HEK293 (cell line): ENCODE data around the gene CPNE5.

Experiments used
- CTCF ChIA-PET: fragments of 350-600 bp; formaldehyde crosslinking; extraction: SDS; loops from one replicate; lab custom pipeline; 2021; ENCODE audit warnings: antibody characterized with exemption; lab: Yijun Ruan, JAX
- POLR2A ChIA-PET: fragments of 300-600 bp; formaldehyde crosslinking; extraction: SDS; loops from one replicate; lab custom pipeline; 2020; ENCODE audit warnings: antibody characterized with exemption, inconsistent platforms; lab: Yijun Ruan, JAX
- H3K27ac ChIP-seq: fragments of 200-500 bp; sonication (Bioruptor generic); 2 replicates; pipeline ENCODE4 v1.5.1; 2014; ENCODE audit warnings: low read depth, low read length, control low read depth, inconsistent platforms; ENCODE audit errors: extremely low read depth
- H3K36me3 ChIP-seq, 2 experiments: fragments of 200-500 bp in 1 of 2; sonication (Bioruptor generic) in 1 of 2; 1 replicate in 1 of 2; 2 replicates in 1 of 2; pipeline ENCODE4 v1.5.1; 2014 to 2017; ENCODE audit warnings: inconsistent platforms in 2 of 2, low read length in 2 of 2; ENCODE audit not compliant: control insufficient read depth in 2 of 2, insufficient read depth in 1 of 2
- H3K4me1 ChIP-seq: fragments of 200-500 bp; sonication (Bioruptor generic); 2 replicates; pipeline ENCODE4 v1.5.1; 2014; ENCODE audit warnings: mild to moderate bottlenecking, low read length, inconsistent platforms; ENCODE audit not compliant: control insufficient read depth, insufficient read depth
- H3K4me3 ChIP-seq: 2 replicates; pipeline ENCODE4 v1.5.1; 2011; ENCODE audit warnings: low read depth, mild to moderate bottlenecking, control low read depth, low read length, moderate library complexity
- H3K9me3 ChIP-seq: fragments of 200-500 bp; sonication (Bioruptor generic); 2 replicates; pipeline ENCODE4 v1.5.1; 2014; ENCODE audit warnings: low read depth, low read length, inconsistent platforms; ENCODE audit not compliant: control insufficient read depth, insufficient read depth
- EGR2 ChIP-seq: fragments of 450-650 bp; formaldehyde crosslinking; IDR thresholded peaks from 2 replicates; pipeline ENCODE4 v1.5.1; 2016; ENCODE audit warnings: low read depth, missing biosample characterization, missing genetic modification characterization
- KLF1 ChIP-seq: fragments of 450-650 bp; formaldehyde crosslinking; IDR thresholded peaks from 2 replicates; pipeline ENCODE4 v1.5.1; 2016; ENCODE audit warnings: missing biosample characterization, missing genetic modification characterization
- KLF10 ChIP-seq: fragments of 450-650 bp; IDR thresholded peaks from 2 replicates; pipeline ENCODE4 v1.5.1; 2018; ENCODE audit warnings: missing biosample characterization, mild to moderate bottlenecking, missing genetic modification characterization
- MYNN ChIP-seq: fragments of 450-650 bp; formaldehyde crosslinking; IDR thresholded peaks from 2 replicates; pipeline ENCODE4 v1.5.1; 2016; ENCODE audit warnings: missing biosample characterization, missing genetic modification characterization, borderline replicate concordance
- MZF1 ChIP-seq: fragments of 450-650 bp; formaldehyde crosslinking; IDR thresholded peaks from 2 replicates; pipeline ENCODE4 v1.5.1; 2017; ENCODE audit warnings: missing biosample characterization, missing genetic modification characterization, borderline replicate concordance
- OVOL3 ChIP-seq: fragments of 450-650 bp; formaldehyde crosslinking; IDR thresholded peaks from 2 replicates; pipeline ENCODE4 v1.5.1; 2016; ENCODE audit warnings: missing biosample characterization, missing genetic modification characterization
- ZNF10 ChIP-seq: fragments of 450-650 bp; formaldehyde crosslinking; IDR thresholded peaks from 2 replicates; pipeline ENCODE4 v1.5.1; 2017; ENCODE audit warnings: missing biosample characterization, missing genetic modification characterization
- ZNF140 ChIP-seq: fragments of 450-650 bp; formaldehyde crosslinking; IDR thresholded peaks from 2 replicates; pipeline ENCODE4 v1.5.1; 2016; ENCODE audit warnings: missing biosample characterization, missing genetic modification characterization
- ZNF16 ChIP-seq: fragments of 450-650 bp; formaldehyde crosslinking; IDR thresholded peaks from 2 replicates; pipeline ENCODE4 v1.5.1; 2016; ENCODE audit warnings: low read depth, missing biosample characterization, missing genetic modification characterization
- ZNF266 ChIP-seq: fragments of 450-650 bp; formaldehyde crosslinking; IDR thresholded peaks from 2 replicates; pipeline ENCODE4 v1.5.1; 2016; ENCODE audit warnings: missing biosample characterization, missing genetic modification characterization, low read depth
- ZNF555 ChIP-seq: fragments of 450-650 bp; formaldehyde crosslinking; conservative IDR thresholded peaks from 2 replicates; pipeline ENCODE4 v1.5.1; 2017; ENCODE audit warnings: missing biosample characterization, mild to moderate bottlenecking, missing genetic modification characterization, inconsistent platforms
- ZNF677 ChIP-seq: fragments of 450-650 bp; IDR thresholded peaks from 2 replicates; pipeline ENCODE4 v1.5.0; 2018; ENCODE audit warnings: missing biosample characterization, mild to moderate bottlenecking, missing genetic modification characterization, moderate library complexity
- ZXDB ChIP-seq: fragments of 450-650 bp; formaldehyde crosslinking; IDR thresholded peaks from 2 replicates; pipeline ENCODE4 v1.5.1; 2016; ENCODE audit warnings: missing biosample characterization, missing genetic modification characterization
- TF ChIP-seq, protein P1 (sequence below): fragments of 450-650 bp; formaldehyde crosslinking; IDR thresholded peaks from 2 replicates; pipeline ENCODE4 v1.5.1; 2016; ENCODE audit warnings: missing biosample characterization, missing genetic modification characterization, borderline replicate concordance
- TF ChIP-seq, protein P2 (sequence below): fragments of 450-650 bp; formaldehyde crosslinking; IDR thresholded peaks from 2 replicates; pipeline ENCODE4 v1.5.1; 2016; ENCODE audit warnings: missing biosample characterization, missing genetic modification characterization
- TF ChIP-seq, protein P3 (sequence below): fragments of 450-650 bp; formaldehyde crosslinking; IDR thresholded peaks from 2 replicates; pipeline ENCODE4 v1.5.1; 2016; ENCODE audit warnings: missing biosample characterization, missing genetic modification characterization
- TF ChIP-seq, protein P4 (sequence below): fragments of 450-650 bp; formaldehyde crosslinking; IDR thresholded peaks from 2 replicates; pipeline ENCODE4 v1.5.1; 2016; ENCODE audit warnings: missing biosample characterization, missing genetic modification characterization, low read depth

The CPNE5 gene

DNA sequence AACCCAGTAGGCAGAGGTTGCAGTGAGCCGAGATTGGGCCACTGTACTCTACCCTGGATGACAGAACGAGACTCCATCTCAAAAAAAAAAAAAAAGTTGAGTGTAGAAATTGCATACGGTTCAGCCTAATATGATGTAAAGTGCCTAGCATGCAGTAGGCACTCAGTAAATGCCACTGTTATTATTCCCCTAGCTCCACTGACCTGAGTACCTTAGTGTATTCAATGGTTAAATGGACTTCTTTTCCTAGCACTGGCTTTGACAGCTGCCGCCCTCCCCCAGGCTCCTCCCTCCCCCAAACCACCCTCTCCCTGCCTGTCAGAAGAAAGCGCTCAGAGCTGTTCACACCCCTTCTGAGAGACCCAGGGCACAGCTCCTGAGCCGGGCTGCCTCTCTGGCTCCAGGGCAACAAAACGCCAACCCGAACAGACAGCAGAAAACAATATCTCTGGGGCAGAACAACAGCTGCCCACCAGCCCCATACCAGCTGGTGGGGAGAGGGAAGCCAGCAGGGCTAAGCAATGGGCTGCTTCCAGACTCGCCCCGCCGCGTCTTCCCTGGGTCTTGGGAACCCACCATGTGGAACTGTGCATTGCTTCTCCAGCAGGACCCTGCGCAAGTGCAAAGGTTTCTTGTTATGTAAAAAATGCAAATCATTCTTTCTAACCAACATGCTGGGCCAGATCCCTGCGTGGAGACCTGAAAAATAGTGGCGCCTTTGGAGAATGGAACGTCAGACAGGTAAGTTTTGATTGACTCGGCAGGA is 4.5 kb downstream of the CPNE5 start:
- ChIA-PET CTCF (interaction anchor here (0.7 to 3.1 kb wide), 7 partner anchors 10 to 220 kb away, joined by 4 to 22 read pairs (median 4); no protein-coding TSS in a partner anchor), POLR2A (interaction anchor here (0.6 to 0.9 kb wide), 2 partner anchors 13 to 151 kb away, joined by 3 to 5 read pairs; partner anchors contain the start of gene MTCH1)
- no peaks in the 10 kb centered on the region for H3K4me1 ChIP-seq

DNA sequence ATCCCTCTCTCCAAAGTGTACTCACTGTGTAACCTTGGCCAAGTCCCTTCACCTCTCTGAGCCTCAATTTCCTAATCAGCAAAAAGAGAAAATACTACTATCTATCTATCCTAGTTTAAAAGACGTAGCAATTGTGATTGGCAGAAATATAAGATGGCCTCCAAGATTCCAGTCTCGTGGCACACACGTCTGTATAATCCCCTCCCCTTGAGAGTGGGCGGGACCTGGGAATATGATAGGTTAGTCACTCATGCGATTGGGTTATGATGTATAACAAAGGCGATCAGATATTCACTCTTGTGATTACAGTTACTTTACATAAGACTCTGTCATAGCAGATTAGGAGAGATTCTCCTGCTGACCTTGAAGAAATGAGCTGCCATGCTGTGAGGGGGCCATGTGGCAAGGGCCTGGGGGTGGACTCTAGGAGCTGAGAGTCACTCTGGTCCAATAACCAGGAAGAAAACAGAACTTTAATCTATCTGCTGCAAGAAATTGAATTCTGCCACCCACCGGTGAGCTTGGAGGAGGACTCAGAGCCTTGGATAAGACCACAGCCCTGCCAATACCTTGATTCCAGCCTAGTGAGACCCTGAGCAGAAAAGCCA is 6.0 kb downstream of the CPNE5 start:
- TF ChIP-seq ZXDB (tag by site-specific recombination) (no peak), ZNF10 (tag by site-specific recombination) (no peak), EGR2 (tag by site-specific recombination) (no peak), ZNF140 (tag by site-specific recombination) (no peak), OVOL3 (no peak), ZNF16 (no peak), MZF1 (tag by site-specific recombination) (no peak), KLF10 (tag by site-specific recombination) (no peak)
- TF ChIP-seq, protein P1, sequence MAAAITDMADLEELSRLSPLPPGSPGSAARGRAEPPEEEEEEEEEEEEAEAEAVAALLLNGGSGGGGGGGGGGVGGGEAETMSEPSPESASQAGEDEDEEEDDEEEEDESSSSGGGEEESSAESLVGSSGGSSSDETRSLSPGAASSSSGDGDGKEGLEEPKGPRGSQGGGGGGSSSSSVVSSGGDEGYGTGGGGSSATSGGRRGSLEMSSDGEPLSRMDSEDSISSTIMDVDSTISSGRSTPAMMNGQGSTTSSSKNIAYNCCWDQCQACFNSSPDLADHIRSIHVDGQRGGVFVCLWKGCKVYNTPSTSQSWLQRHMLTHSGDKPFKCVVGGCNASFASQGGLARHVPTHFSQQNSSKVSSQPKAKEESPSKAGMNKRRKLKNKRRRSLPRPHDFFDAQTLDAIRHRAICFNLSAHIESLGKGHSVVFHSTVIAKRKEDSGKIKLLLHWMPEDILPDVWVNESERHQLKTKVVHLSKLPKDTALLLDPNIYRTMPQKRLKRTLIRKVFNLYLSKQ (tag by site-specific recombination), result no peak
- TF ChIP-seq, protein P2, sequence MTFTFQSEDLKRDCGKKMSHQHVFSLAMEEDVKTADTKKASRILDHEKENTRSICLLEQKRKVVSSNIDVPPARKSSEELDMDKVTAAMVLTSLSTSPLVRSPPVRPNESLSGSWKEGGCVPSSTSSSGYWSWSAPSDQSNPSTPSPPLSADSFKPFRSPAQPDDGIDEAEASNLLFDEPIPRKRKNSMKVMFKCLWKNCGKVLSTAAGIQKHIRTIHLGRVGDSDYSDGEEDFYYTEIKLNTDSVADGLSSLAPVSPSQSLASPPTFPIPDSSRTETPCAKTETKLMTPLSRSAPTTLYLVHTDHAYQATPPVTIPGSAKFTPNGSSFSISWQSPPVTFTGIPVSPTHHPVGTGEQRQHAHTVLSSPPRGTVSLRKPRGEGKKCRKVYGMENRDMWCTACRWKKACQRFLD (tag by site-specific recombination), result no peak
- TF ChIP-seq, protein P3, sequence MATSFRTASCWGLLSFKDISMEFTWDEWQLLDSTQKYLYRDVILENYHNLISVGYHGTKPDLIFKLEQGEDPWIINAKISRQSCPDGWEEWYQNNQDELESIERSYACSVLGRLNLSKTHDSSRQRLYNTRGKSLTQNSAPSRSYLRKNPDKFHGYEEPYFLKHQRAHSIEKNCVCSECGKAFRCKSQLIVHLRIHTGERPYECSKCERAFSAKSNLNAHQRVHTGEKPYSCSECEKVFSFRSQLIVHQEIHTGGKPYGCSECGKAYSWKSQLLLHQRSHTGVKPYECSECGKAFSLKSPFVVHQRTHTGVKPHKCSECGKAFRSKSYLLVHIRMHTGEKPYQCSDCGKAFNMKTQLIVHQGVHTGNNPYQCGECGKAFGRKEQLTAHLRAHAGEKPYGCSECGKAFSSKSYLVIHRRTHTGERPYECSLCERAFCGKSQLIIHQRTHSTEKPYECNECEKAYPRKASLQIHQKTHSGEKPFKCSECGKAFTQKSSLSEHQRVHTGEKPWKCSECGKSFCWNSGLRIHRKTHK (tag by site-specific recombination), result no peak
- TF ChIP-seq, protein P4, sequence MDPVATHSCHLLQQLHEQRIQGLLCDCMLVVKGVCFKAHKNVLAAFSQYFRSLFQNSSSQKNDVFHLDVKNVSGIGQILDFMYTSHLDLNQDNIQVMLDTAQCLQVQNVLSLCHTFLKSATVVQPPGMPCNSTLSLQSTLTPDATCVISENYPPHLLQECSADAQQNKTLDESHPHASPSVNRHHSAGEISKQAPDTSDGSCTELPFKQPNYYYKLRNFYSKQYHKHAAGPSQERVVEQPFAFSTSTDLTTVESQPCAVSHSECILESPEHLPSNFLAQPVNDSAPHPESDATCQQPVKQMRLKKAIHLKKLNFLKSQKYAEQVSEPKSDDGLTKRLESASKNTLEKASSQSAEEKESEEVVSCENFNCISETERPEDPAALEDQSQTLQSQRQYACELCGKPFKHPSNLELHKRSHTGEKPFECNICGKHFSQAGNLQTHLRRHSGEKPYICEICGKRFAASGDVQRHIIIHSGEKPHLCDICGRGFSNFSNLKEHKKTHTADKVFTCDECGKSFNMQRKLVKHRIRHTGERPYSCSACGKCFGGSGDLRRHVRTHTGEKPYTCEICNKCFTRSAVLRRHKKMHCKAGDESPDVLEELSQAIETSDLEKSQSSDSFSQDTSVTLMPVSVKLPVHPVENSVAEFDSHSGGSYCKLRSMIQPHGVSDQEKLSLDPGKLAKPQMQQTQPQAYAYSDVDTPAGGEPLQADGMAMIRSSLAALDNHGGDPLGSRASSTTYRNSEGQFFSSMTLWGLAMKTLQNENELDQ (tag by site-specific recombination), result no peak
- POLR2A ChIA-PET, result no interaction called here
- CTCF ChIA-PET, result interaction anchor here (0.6 to 3.1 kb wide), 7 partner anchors 18 to 218 kb away, joined by 3 to 22 read pairs (median 4); no protein-coding TSS in a partner anchor
- H3K9me3 ChIP-seq, result no peaks in the 10 kb centered on the region
- no peak overlapping the region for H3K4me3 ChIP-seq
- H3K36me3 ChIP-seq, result no peaks in the 10 kb centered on the region
- no peak overlapping the region for H3K27ac ChIP-seq
- H3K4me1 ChIP-seq, result no peaks in the 10 kb centered on the region

More for the DNA sequence above, 4.5 kb downstream of the CPNE5 start:
- Histone ChIP-seq H3K4me3 (no peak overlapping the region), H3K27ac (no peak overlapping the region), H3K36me3 (no peaks in the 10 kb centered on the region), H3K9me3 (no peaks in the 10 kb centered on the region)
- TF ChIP-seq MYNN (tag by site-specific recombination), result no peak
- TF ChIP-seq ZNF555 (tag by site-specific recombination), result no peak
- no peak for TF ChIP-seq ZNF266 (tag by site-specific recombination)
- TF ChIP-seq KLF1 (tag by site-specific recombination), result no peak
- TF ChIP-seq ZNF677 (tag by site-specific recombination), result no peak
